Lung (tissue), 12 donors: ENCODE measurements around the gene RASGRF1. TPM values are rescaled to one million over a fixed set of nuclear protein-coding genes. Genes with fewer than 3 reads are reported as not detected.
"Not testable (repeated sequence)": the region's sequence is repeated elsewhere in the genome, so short reads cannot be mapped to it uniquely, and the experiment has no call there.

Experiments used
- ATAC-seq: fragments of 200-7000 bp; cut with Tn5 transposase; one replicate; pipeline ENCODE4 v1.9.1; 2020; ENCODE audit warnings: moderate number of reproducible peaks; ENCODE audit not compliant: insufficient read depth, low FRiP score
- DNase-seq, 3 donors: peaks; one replicate each; pipeline ENCODE4 v3.0.0-alpha.2; 2013 to 2017
- H3K27ac ChIP-seq, 2 donors: one replicate each; pipeline ENCODE4 v1.5.1; 2013; ENCODE audit warnings: mild to moderate bottlenecking in 2 of 2, moderate library complexity in 2 of 2, control low read depth in 1 of 2, inconsistent platforms in 1 of 2, low read depth in 1 of 2, low read length in 1 of 2
- H3K27me3 ChIP-seq, 3 donors: one replicate each; pipeline ENCODE4 v1.5.1; 2013; ENCODE audit warnings: low read length in 2 of 3; ENCODE audit not compliant: control insufficient read depth in 3 of 3, insufficient read depth in 3 of 3
- H3K36me3 ChIP-seq, 4 donors: one replicate each; pipeline ENCODE4 v1.5.1; 2013; ENCODE audit warnings: low read length in 4 of 4, mild to moderate bottlenecking in 1 of 4, moderate library complexity in 1 of 4; ENCODE audit not compliant: control insufficient read depth in 4 of 4, insufficient read depth in 4 of 4
- H3K4me1 ChIP-seq, 5 donors: one replicate each; pipeline ENCODE4 v1.5.1; 2013; ENCODE audit warnings: low read length in 5 of 5, mild to moderate bottlenecking in 2 of 5, moderate library complexity in 1 of 5; ENCODE audit not compliant: control insufficient read depth in 5 of 5, insufficient read depth in 5 of 5
- H3K4me3 ChIP-seq: one replicate; pipeline ENCODE4 v1.5.1; 2013; ENCODE audit warnings: mild to moderate bottlenecking, control low read depth, moderate library complexity
- H3K9ac ChIP-seq, 2 donors: one replicate each; pipeline ENCODE4 v1.5.1; 2013; ENCODE audit warnings: low read length in 2 of 2, control low read depth in 1 of 2; ENCODE audit not compliant: insufficient read depth in 1 of 2
- H3K9me3 ChIP-seq, 4 donors: one replicate each; pipeline ENCODE4 v1.5.1; 2013; ENCODE audit warnings: low read length in 3 of 4, mild to moderate bottlenecking in 1 of 4, moderate library complexity in 1 of 4; ENCODE audit not compliant: control insufficient read depth in 4 of 4, insufficient read depth in 3 of 4
- WGBS, 2 donors: extraction: QIAGEN DNeasy Blood & Tissue Kit; methylation state at CpG; one replicate each; pipeline ENCODE4 v1.1.7; 2013; 5-methylcytosine and 5-hydroxymethylcytosine counted together
- polyA plus RNA-seq, 2 donors: library from polyadenylated mRNA; stranded (reverse); fragments of 200-250 nt; gene quantifications; one replicate each; pipeline ENCODE4 v1.2.1, GENCODE V29; 2013
- total RNA-seq, 2 donors: library from RNA; depleted of rRNA in 1 of 2; stranded (reverse); fragments of >200 nt in 1 of 2; gene quantifications; one replicate each; pipeline ENCODE4 v1.2.1, GENCODE V29; 2014 to 2021
- TF ChIP-seq, protein P1 (sequence below): IDR thresholded peaks from 2 replicates; pipeline ENCODE4 v1.5.1; 2012; ENCODE audit warnings: mild to moderate bottlenecking; ENCODE audit errors: control extremely low read depth, extremely low read depth
- donor health status: control.
- donor health status: control.
- donor health status: Bipolar disorder and iron deficiency.
- donor health status: healthy.
- donor health status: DM: yes; HTN: yes; CAD: no.

Gene RASGRF1
- total and polyA plus RNA-seq, 4 donors = 10.9 to 71.2 (median 24.6) TPM

DNA sequence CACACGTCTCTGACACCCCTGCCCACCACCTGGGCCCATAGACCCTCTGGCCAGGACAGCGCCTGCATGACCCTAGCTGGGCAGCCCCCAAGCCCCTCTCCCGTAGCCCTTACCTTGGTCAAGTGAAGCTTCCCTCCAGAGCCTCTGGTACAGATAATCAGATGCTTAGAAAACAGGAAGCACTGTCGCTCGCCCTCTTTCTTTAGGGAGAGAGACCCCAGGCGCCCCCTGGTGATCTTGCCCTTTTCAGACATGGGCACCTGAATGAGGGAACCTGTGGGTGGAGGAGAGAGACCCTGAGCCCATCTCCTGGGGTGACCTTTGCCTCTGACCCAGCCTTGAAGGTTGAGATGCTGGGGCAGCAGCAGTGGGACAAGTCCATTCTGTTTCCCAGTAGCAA is 65.4 kb downstream of the RASGRF1 start:
- H3K36me3 ChIP-seq = no peaks in the 10 kb centered on the region
- no peaks in the 10 kb centered on the region for H3K4me1 ChIP-seq
- ATAC-seq = no peak
- H3K27me3 ChIP-seq = no peaks in the 10 kb centered on the region
- no peak overlapping the region for H3K9ac ChIP-seq
- no peak for DNase-seq
- H3K27ac ChIP-seq = no peak overlapping the region
- H3K9me3 ChIP-seq = peaks cover 0 to 1% (median 0%) of the 10 kb centered on the region in 4 donors
- no peak overlapping the region for H3K4me3 ChIP-seq
- WGBS, 2 donors = 49 to 69% methylated on average over 6 of the region's 6 CpGs
- TF ChIP-seq, protein P1, sequence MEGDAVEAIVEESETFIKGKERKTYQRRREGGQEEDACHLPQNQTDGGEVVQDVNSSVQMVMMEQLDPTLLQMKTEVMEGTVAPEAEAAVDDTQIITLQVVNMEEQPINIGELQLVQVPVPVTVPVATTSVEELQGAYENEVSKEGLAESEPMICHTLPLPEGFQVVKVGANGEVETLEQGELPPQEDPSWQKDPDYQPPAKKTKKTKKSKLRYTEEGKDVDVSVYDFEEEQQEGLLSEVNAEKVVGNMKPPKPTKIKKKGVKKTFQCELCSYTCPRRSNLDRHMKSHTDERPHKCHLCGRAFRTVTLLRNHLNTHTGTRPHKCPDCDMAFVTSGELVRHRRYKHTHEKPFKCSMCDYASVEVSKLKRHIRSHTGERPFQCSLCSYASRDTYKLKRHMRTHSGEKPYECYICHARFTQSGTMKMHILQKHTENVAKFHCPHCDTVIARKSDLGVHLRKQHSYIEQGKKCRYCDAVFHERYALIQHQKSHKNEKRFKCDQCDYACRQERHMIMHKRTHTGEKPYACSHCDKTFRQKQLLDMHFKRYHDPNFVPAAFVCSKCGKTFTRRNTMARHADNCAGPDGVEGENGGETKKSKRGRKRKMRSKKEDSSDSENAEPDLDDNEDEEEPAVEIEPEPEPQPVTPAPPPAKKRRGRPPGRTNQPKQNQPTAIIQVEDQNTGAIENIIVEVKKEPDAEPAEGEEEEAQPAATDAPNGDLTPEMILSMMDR = no peak

DNA sequence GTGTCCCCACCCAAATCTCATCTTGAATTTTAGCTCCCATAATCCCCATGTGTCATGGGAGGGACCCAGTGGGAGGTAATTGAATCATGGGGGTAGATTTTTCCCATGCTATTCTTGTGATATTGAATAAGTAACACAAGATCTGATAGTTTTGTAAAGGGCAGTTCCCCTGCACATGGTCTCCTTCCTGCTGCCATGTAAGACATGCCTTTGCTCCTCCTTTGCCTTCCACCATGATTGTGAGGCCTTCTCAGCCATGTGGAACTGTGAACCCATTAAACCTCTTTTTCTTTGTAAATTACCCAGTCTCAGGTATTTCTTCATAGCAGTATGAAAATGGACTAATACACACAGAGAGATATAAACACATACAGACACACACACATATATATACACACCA is 66.1 kb downstream of the RASGRF1 start:
- not testable (repeated sequence) for H3K27ac ChIP-seq, H3K4me3 ChIP-seq, DNase-seq, ATAC-seq, H3K27me3 ChIP-seq, H3K36me3 ChIP-seq, H3K9me3 ChIP-seq, H3K9ac ChIP-seq, H3K4me1 ChIP-seq

- Histone ChIP-seq H3K4me1 (no peaks in the 10 kb centered on the region), H3K27me3 (no peaks in the 10 kb centered on the region), H3K9ac (no peak overlapping the region), H3K27ac (no peak overlapping the region), H3K4me3 (no peak overlapping the region), H3K36me3 (no peaks in the 10 kb centered on the region), H3K9me3 (peaks cover 0 to 1% (median 0%) of the 10 kb centered on the region in 4 donors)
- TF ChIP-seq, protein P1 = no peak
- no peak for DNase-seq
- ATAC-seq = no peak
- WGBS, 2 donors = 97% methylated on average over 1 of the region's 1 CpG
These were observed 66.7 kb downstream of the RASGRF1 start for GRCh38 chr15:79023918-79024317.

- no peak for ATAC-seq
- no peaks in the 10 kb centered on the region for H3K27me3 ChIP-seq
- H3K9me3 ChIP-seq = peaks cover 0 to 1% (median 0%) of the 10 kb centered on the region in 4 donors
- no peaks in the 10 kb centered on the region for H3K4me1 ChIP-seq
- no peak overlapping the region for H3K4me3 ChIP-seq
- H3K27ac ChIP-seq = no peak overlapping the region
- 50 to 83% methylated on average over 2 of the region's 2 CpGs for WGBS, 2 donors
- H3K9ac ChIP-seq = no peak overlapping the region
- DNase-seq = no peak
- TF ChIP-seq, protein P1 = no peak
- no peaks in the 10 kb centered on the region for H3K36me3 ChIP-seq
These were observed 67.1 kb downstream of the RASGRF1 start for GRCh38 chr15:79023546-79023890.
